Subcutaneous adipose tissue (tissue), 4 donors: Measurements from ENCODE around the gene PPOX. TPM values are rescaled to one million over a fixed set of nuclear protein-coding genes. Genes with fewer than 3 reads are reported as not detected.

Experiments used
- CTCF ChIP-seq: fragments of 450-650 bp; IDR thresholded peaks from one replicate; pipeline ENCODE4 v1.5.1; 2016; ENCODE audit warnings: low read depth, mild to moderate bottlenecking, control low read depth, antibody characterized with exemption, moderate library complexity
- total RNA-seq, 4 donors: library from RNA; depleted of rRNA; stranded (reverse); fragments of >200 nt; gene quantifications; one replicate each; pipeline ENCODE4 v1.1.0, GENCODE V29; 2016

Gene PPOX
- total RNA-seq, 4 donors from 2014 or later = 7.7 to 28.4 (median 17.8) TPM

GRCh38 chr1:161137881-161138280 is 28.3 kb upstream of the PPOX start:
- no peak for TF ChIP-seq CTCF

- TF ChIP-seq CTCF = no peak
Measured at GRCh38 chr1:161138431-161138830, 27.8 kb upstream of the PPOX start.

GRCh38 chr1:161139766-161140165 is 26.5 kb upstream of the PPOX start:
- TF ChIP-seq CTCF = no peak

GRCh38 chr1:161140755-161141400 is 25.3 kb upstream of the PPOX start:
- no peak for TF ChIP-seq CTCF

GRCh38 chr1:161145832-161146231 is 20.4 kb upstream of the PPOX start:
- TF ChIP-seq CTCF = no peak

GRCh38 chr1:161153176-161153575 is 13.1 kb upstream of the PPOX start:
- TF ChIP-seq CTCF = no peak

- no peak for TF ChIP-seq CTCF
Measured at GRCh38 chr1:161153682-161154337, 12.4 kb upstream of the PPOX start, which contains the start of gene UFC1. Gene UFC1 (plus strand): TSS chr1:161153978. CDS start chr1:161153998, 20 bp downstream.
